NCI-H226 (cell line): ENCODE data around the gene ZYG11A.

ENCODE experiments used
- DNase-seq: peaks from one replicate; pipeline ENCODE4 v3.0.0-alpha.2; 2015

ZYG11A gene

DNA sequence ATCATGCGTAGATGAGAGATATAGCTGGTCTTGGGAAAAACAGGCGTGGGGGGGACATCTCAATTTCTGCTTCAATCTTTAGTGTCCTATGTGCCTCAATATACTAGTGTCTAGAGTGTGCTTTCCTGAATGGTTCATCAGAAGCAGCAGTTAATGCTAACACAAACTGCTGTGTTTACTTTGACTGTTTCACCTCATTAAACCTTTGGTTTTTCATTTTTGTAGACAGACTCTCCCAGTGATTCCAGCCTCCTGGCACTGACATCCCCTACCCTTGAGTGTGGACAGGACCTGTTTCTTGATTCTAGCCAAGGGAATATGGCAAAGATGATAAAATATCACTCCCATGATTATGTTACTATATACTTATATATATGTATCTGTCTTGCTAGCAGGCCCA, 37.6 kb downstream of the ZYG11A start:
- no peak for DNase-seq

DNA sequence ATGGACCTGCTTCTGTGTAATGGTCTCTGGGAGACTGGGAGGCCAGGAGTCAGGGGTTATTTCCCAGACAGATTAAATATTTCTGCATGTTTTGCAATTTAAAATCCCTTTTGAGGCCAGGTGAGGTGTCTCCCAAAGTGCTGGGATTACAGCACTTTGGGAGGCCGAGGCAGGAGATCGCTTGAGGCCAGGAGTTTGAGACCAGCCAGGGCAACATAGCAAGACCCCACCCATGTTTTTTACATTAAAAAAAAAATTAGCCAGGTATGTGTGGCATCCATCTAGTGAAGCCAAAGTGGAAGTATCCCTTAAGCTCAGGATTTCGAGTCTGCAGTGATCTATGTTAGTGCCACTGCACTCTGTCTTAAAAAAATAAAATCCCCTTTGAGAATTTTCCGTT, 44.9 kb downstream of the ZYG11A start:
- no peak for DNase-seq

DNA sequence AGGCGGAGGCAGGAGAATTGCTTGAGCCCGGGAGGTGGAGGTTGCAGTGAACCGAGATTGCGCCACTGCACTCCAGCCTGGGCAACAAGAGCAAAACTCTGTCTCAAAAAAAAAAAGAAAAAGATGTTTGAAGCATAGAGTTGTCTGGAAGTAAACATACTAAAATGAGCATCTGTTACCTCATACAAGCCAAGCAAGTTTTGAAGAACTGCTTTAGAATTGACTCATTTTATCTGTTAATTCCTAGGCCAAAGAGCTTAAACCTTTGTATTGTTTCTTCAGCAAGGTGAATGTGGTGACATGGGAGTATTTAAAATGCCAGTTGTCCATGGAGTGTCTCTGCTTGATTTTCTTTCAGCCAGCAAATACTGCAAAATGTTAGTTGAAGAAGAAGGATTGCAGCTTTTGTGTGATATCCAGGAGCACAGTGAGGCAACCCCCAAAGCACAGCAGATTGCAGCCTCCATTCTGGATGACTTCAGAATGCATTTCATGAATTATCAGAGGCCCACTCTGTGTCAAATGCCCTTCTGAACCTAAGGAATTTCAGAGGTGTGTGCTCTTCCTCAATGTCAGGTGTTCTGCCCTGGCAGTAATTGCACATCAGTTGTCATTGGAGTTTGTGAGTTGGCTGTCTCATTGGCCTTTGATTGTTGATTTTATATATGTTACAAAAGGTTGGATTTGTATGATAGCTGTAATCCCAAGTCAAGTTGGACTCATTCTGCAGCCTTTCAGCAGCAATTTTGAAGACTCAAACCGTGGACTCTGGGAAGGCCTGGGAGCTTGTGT, 50.1 kb downstream of the ZYG11A start:
- no peak for DNase-seq

DNA sequence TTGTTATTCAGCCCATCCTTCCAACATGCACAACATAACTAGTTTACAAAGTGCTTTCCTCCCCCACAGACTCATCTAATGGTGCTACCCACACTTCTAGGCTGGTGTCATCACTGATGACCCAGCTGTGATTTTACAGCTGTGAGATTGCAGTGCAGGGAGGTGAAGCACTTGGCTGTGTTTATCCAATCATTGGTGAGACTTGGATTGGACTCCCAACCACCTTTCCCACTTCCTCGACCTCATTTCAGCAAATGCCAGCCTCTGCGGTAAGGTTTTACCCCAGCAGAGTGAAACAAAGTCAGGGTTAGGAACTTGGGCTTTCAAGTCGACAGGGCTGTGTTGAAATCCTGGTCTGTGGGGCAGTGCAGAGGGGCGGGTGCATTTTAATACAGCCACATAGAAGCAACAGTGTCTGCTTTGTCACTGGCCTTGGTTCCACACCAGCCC, 56.9 kb downstream of the ZYG11A start:
- DNase-seq, result no peak

DNA sequence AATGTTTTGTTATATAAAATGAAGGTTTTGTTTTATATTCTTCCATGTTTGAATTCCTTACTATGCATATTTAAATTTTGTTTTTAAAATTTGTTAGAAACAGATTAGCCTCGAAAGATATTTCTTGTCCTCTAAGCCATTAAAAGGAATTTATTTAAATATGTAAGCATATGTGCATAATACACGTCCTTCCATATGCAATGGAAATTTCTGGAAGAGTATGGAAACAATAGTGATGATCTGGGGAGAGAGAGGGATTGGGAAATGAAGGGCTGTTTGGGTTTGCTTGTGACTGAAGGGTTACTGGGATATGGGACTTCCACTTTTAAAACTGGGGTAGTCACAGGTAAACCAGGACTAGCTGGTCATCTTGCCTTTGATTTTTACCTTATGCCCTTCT, 57.8 kb downstream of the ZYG11A start:
- DNase-seq, result no peak

DNA sequence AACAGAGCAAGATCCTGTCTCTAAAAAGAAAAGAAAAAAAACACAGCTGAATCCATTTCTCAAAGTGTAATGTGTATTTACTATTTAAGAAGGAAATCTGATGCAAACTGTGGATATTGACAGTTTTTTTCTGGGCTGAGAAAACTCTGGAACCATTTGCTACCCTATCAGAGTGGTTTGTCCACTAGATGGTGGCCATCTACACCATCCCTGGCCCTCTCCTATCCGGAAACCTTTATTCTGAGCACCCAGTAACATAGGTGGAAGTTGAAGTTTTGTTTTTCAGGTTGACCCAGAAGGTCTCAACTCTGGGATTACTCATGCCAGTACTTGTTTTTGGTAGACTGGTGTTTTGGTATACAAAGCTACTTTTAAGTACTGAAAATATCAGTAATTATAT, 58.8 kb downstream of the ZYG11A start:
- DNase-seq, result no peak

DNA sequence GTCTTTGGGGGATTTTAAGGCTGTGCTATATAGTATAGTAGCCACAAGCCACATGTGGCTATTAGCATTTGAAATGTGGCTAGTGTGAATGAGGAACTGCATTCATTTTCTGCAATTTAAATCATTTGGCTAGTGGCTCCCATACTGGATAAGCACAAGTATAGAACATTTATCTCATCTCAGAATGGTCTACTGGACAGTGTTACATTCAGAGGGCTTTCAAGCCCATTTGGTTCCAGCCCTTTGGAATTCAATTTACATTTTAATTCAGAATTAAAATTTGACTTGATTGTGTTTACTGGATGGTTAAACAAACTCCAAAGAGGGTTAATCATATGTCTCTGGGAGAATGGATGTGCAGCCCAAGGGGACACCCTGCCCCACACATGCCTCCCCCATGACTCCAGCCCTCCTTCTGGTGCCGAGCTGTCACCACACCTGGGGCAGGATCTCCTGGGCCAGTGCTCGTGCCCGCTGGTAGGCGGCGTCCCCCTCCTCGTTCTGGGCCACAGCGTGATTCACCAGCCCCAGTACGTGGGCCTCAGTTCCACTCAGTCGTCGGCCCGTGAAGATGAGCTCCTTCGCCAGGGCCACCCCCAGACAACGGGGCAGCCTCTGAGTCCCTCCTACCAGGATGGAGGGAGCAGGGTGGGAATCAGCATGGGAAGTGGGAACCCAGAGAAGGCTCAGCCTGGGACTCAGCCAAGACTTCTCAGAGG, 61.8 kb downstream of the ZYG11A start:
- DNase-seq, result no peak

DNA sequence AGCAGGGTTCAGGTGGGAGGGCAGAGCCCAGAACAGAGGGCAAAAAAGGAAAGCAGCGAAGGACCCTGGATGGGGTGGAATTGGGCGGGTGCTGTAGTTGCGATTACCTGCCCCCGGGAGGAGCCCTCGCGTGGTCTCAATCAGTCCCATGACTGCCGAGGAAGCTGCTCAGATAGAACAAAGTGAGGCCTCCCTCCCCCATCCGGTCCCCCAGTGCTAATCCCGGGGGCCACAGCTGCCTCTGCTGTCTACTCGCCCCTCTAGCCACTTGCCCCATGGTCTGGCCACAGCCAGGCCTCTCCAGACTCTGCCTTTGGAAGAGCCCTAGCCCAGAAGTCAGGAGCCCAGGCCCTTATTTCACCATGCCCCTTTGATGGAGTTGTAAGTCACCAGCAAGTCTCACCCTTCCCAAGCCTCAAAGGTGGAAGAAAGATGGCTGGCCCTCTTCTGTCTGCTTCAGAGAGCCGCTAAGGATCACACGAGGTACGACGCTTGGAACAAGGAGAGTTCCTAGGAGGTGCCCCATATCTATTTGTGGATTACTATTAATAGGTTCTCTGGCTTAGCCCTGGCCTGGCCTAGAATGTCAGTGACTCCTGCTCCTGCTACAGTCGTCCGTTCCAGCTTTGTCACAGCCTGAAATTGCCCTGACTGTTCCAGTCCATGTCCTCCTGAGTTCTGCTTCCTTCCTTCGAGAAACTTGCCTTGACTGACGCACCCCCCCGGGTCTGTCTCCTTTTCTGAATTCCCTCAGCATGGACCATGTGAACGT, 62.6 kb downstream of the ZYG11A start:
- no peak for DNase-seq

DNA sequence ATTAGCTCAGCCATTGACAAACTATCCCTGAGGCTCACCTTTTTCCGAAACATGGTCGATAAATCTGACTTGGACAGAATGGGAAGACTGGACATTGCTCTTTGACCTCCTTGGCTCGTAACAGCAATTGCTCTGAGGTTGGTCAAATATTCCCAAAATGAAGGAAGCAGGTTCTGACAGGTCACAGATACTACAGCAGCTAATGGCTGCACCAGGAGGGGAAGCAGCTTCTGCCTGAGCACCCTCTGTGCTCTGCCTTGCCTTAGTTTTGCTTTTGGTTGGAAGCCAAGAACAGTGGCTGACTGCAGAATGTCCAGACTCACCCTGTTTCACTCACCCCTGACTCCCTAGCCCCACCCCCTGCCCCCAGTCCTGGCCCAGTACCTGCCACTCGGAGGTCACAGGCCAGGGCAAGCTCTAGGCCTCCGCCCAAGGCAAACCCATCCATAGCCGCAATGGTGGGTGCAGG, 63.6 kb downstream of the ZYG11A start:
- no peak for DNase-seq

DNA sequence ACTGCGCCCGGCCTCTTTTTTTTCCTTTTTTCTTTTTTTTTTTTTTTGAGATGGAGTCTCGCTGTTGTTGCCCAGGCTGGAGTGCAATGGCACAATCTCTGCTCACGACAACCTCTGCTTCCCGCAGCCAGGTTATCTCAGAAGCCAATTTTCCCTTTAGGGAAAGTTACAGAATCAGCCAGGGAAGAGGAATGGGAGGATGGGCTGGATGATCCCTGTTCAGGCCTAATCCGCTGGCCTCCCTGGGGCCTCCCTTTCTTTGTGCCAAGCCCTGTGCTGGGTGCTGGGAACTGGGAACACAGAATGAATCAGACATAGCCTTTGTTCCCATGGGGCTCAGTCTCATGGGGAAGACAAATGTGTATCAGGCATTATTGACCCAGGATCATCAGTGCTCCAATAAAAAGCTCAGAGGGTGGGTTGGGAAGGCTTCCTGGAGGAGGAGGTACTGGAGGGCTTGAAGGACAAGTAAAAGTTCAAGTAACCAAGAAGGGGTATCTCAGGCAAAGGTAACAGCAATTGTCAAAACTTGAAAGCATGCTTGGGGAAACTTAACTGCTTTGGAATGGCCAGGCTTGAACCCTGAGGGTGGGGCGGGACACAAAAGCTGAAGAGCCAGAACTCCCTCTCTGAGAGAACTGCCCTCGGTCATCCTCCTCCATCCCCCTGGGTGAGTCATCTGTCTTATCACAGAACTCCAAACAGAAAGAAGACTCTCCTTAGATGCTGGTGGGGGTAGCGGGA, 64.7 kb downstream of the ZYG11A start:
- peak; percentile 63 for DNase-seq

DNA sequence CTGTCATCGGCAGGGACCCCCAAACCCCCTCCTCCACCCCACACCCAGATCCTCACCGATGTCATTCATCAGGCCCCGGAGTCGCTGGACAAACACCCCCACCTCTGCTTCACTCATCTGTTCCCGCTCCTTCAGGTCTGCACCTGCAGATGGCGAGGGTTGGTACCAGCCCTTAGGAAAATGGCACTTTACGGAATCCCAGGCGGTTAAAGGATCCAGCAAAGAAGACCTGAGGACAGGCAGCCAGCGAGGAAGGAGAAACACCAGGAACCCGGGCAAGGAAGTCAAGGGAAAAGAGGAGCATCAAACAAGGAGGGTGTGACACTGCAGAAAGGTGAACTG, 65.2 kb downstream of the ZYG11A start:
- DNase-seq, result no peak

DNA sequence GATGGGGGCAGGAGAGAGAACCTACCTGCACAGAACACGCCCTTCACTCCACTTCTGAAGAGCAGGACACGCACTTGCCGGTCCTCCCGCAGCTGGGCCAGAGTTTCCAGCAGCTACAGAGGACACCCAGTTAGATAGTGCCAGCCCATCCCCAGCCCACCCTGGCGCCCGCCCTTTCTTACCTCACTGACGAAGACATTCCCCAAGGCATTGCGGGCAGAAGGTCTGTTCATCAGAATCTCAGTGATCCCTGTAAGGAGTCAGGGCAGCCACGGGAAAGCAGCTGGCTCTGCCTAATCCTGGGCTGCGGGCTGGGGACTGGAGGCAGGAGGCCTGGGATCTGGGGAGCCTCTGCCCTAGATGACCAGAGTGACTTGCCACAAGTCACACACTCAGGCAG, 69.0 kb downstream of the ZYG11A start:
- no peak for DNase-seq

DNA sequence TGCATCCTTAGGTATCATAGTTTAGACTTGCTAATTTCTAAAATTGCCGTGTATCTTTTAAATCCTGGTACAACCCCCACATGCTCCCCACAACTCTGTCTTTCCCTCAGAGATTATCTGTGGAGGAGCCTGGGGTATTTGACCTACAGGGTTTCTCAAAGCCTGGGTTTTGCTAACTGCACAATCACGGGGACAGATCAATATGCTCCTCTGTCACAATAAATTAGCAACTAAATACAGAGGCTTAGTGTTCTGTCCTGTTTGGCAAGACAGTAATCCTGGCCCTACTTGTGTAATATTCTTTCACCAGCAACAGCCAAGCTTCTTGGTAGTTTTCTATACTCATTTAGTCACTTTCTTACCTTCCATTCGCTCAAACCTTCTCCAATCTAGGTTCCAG, 70.5 kb downstream of the ZYG11A start:
- DNase-seq, result no peak

DNA sequence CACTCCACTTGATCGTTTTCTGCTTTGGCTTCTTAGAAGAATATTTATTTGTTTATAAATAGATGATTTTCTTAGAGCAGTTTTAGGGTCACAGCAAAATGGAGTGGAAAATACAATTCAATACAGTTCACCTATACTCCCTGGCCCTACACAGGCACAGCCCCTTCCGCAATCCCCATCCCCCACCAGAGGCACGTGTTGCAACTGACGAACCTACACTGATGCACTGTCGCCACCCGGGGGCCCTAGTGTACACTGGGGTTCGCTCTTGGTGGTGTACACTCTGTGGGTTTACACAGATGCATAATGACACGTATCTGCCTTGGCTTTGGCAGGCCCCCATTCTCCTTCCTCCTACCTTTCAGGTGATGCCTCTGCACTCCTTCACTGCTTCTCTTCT, 71.0 kb downstream of the ZYG11A start:
- DNase-seq, result no peak

DNA sequence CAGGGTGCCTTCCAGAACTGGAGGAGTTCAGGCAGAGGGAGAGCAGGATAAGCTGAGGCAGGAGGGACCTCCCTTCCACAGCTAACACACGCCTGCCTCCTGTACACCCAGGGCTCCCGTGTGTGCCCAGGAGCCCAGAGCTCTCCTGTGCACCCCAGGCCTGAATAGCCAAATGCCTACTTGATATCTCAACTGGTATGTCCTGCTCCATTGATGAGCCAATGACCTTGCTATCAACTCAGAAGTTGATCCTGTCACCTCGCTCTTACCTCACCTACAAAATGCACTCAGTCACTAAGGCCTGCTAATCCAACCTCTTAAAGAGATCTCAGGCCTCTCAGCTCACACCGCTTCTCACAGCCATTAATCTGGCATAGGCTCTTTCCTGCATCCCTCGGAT, 71.9 kb downstream of the ZYG11A start:
- no peak for DNase-seq

DNA sequence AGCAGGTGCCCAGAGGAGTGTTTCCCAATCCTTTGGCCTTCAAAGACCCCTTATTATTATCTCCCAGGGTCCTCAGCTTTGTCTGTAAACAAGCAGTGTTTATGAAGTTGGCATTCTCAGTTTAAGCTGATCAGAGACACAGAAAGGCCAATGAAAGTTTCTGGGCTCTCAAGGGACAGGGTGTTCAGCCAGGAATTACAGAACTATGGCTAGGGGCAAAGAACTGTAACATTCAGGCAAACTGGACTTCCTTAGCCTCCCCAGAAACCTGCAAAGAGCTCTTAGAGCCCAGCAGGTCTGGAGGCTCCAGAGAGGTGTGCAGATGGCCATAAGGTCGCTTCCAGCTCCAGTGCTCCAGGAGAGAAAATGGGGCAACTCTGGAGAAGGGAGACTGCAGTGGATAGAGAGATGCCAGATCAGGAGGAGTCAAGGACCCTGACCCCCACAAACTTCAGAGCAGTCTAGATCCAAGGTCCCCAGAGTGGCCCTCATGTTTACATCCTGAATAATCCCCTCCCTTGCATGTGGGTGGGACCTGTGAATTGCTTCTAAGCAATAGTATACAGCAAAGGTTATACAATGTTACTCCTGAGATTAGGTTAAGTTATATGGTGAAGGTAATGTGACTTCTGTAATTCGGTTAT, 72.8 kb downstream of the ZYG11A start:
- DNase-seq, result no peak

DNA sequence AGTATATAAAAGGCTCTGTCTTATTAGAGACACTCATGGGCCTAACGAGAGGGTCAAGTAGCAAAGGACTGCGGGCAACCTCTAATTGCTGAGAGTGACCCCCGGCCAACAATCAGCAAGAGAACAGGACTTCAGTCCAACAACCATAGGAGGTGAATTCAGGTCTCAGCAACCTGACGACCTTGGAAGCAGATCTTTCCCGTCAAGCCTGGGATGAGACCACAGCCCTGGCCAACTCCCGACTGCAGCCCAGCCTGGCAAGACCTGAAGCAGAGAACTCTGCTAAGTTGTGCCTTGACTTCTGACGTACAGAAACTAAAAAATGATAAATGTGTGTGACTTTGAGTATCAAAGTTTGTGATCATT, 73.3 kb downstream of the ZYG11A start:
- DNase-seq, result no peak

DNA sequence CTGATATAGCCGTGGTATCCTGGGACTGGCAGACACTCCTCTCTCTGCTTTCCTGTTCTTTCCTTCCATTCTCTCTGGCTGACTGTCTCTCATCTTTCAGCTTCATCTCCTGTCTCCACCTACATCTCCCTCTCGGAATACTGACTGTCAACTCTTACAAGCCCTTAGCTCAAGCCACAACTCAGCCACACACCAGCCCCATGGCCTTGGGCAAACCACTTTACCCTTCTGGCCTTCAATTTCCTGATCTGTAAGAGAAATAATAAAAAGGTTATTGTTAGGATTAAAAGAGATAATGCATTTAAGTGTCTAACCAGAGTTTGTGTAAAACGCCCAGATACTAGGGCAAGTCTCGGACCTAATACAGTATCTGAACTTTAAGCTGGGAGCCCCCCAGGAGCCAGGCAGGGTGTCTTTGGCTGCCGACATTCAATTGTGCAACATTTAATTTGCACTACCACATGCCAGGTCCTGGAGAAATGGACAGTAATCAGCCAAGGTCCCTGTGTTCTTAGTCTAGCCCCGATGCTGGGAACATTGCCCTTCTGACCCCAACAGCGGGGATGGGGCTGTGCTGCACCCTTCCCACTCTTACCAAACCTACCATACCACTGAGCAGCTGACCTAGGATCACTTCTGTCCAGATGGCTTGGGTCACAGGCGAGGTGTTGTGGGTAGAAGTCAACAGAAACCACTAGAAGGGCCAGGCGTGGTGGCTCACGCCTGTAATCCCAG, 73.8 kb downstream of the ZYG11A start:
- no peak for DNase-seq

DNA sequence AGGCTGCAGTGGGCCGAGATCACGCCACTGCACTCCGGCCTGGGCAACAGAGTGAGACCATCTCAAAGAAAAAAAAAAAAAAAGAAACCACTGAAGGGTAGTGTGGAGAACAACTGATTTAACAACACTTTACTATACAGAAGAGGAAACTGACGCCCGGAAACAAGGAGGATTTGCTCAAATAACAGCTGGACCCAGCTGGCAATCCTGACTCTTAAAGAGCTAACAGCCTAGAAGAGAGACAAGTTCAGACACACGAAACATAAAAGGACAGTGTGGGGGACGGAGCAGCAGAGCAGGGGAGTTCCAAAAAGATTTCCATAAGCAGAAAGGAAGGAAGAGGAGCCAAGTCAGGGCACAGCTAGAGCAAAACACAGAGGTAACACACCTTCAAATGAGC, 74.6 kb downstream of the ZYG11A start:
- DNase-seq, result no peak

DNA sequence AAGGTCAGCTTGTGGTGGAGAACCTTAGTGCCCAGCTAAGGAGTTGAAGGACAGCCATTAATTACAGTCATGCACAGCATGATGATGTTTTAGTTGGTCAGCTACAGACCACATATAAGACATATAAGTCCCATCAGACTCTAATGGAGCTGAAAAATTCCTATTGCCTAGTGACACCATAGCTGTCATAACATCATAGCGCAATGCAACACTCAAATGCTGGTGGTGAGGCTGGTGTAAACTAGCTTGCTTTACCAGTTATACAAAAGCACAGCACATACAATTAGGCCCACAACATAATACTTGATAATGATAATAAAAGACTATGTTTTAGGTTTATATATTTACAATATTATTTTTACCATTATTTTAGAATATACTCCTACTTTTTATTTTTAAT, 75.0 kb downstream of the ZYG11A start:
- no peak for DNase-seq

DNA sequence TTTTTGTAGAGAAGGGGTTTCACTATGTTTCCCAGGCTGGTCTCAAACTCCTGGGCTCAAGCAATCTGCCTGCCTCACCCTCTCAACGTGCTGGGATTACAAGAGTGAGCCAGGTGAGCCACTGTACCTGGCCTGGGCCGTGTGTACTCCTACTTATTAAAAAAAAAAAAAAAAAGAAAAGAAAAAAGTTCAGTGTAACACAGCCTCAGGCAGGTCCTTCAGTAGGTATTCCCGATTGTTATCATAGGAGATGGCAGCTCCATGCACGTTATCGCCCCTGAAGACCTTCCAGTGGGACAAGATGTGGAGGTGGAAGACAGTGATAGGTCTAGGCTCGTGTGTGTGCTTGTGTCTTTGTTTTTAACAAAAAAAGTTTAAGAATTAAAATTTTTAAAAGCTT, 75.6 kb downstream of the ZYG11A start:
- DNase-seq, result no peak
